ENCODE measurements around the gene SNAI3.

Gene SNAI3

GRCh38 chr16:88691129-88691813 is 5.0 kb upstream of the SNAI3 start:
- DNase-seq (ENCODE audit: low read depth), result no peak
- TF ChIP-seq, protein P1, sequence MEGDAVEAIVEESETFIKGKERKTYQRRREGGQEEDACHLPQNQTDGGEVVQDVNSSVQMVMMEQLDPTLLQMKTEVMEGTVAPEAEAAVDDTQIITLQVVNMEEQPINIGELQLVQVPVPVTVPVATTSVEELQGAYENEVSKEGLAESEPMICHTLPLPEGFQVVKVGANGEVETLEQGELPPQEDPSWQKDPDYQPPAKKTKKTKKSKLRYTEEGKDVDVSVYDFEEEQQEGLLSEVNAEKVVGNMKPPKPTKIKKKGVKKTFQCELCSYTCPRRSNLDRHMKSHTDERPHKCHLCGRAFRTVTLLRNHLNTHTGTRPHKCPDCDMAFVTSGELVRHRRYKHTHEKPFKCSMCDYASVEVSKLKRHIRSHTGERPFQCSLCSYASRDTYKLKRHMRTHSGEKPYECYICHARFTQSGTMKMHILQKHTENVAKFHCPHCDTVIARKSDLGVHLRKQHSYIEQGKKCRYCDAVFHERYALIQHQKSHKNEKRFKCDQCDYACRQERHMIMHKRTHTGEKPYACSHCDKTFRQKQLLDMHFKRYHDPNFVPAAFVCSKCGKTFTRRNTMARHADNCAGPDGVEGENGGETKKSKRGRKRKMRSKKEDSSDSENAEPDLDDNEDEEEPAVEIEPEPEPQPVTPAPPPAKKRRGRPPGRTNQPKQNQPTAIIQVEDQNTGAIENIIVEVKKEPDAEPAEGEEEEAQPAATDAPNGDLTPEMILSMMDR (IDR thresholded peaks at IDR 0.05; ENCODE audit: insufficient read depth, low read depth, low read length, missing control alignments), result no peak

DNA sequence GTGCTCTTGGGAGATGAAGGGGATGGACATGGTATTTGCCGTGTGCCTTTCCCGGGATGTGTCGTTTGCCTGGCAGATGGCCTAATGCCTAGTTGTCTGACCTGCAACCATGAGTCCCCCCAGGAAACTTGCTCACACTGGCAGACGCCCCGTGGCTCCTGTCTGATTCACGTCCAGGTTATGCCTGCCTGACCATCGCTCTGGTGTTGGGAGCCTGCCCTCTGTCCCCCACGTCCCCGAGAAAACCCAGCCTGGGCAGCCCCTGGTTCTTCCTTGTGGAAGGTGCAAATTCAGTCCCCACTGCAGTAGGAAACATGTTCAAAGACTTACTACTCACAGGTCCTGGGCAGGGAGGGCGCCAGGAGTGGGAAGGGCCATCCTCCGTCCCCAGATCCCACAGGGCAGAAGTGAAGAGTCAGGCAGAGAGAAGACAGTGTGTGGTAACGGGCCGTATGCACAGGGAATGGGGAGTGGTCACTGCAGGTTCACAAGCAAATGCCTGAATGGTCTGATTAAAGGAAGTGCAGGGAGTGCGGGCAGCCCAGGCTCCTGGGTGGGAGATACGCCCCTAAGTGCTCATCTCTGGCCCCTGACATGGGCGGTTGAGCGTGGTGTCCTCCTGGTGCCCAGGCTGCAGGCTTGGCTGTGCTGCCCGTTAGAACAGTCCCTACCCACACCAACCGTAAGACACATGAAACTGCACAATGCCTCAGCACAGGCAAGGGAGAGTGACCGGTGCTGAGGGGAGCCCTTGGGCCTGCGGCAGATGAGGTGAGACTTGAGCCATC is 4.2 kb upstream of the SNAI3 start:
- no peak overlapping the region for H3K4me3 ChIP-seq (ENCODE audit: low read depth, low read length)
- DNase-seq (ENCODE audit: low read depth), result no peak
- TF ChIP-seq, protein P1 (IDR thresholded peaks at IDR 0.05; ENCODE audit: insufficient read depth, low read depth, low read length, missing control alignments), result no peak

More at GRCh38 chr16:88691129-88691813, 5.0 kb upstream of the SNAI3 start:
- no peak overlapping the region for H3K4me3 ChIP-seq (ENCODE audit: low read depth, low read length)

DNA sequence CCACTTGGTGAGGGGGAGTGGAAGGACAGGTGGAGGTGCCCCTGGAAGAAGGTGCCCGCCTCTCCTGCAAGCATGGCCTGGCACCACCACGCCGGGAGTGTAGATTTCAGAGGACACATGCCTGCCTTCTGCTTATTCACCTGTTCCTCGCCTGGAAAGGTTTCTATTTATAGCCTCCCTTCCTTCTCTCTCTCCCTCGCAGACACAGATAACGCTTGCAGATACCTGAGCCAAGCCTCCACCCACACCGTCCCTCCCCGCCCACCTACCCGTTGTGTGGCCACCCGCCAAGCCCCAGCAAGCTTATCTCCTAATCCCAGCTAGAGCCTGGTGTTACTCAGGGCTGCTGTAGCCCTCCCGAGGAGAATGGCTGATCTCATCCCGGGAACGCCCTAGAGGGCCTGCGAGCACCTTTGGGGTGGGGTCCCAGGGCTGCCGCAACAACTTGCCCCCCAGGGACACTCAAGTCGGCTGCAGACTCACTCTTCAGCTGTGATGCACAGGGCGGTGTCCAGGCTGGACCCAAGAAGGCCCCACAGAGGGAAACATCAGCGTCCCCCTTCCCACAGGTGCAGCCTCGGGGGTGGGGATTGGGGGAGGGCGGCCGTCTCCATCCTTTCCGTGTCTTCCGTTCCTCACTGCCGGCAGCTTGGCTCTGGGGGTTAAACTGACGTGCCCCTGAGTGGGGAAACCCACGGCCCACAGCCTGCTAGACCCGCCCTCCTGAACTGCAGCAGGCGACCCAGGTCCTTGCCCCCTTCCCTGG is 1.9 kb upstream of the SNAI3 start:
- no peak for DNase-seq (ENCODE audit: low read depth)
- TF ChIP-seq, protein P1 (IDR thresholded peaks at IDR 0.05; ENCODE audit: insufficient read depth, low read depth, low read length, missing control alignments), result no peak
- H3K4me3 ChIP-seq (ENCODE audit: low read depth, low read length), result no peak overlapping the region

GRCh38 chr16:88687676-88688012 is 1.3 kb upstream of the SNAI3 start:
- DNase-seq (ENCODE audit: low read depth), result no peak
- no peak overlapping the region for H3K4me3 ChIP-seq (ENCODE audit: low read depth, low read length)
- TF ChIP-seq, protein P1 (IDR thresholded peaks at IDR 0.05; ENCODE audit: insufficient read depth, low read depth, low read length, missing control alignments), result no peak

DNA sequence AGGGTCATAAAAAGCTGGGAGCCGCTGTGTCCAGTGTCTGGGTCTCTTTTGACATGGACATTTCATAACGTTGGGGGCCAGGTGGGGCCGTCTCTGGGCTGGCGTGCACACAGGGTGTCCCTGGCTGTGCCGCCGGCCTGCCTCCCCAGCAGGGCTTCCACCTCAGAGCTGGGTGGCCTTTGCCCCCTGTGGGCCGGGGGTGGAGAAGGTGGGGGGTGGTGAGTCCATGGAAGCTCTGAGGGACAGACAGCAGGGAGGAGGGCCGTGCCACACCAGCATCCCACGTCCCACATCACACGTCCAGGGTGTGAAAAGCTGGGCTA is 908 bp upstream of the SNAI3 start:
- DNase-seq (ENCODE audit: low read depth), result no peak
- no peak overlapping the region for H3K4me3 ChIP-seq (ENCODE audit: low read depth, low read length)
- TF ChIP-seq, protein P1 (IDR thresholded peaks at IDR 0.05; ENCODE audit: insufficient read depth, low read depth, low read length, missing control alignments), result no peak

GRCh38 chr16:88686062-88686438 is 257 bp downstream of the SNAI3 start:
- DNase-seq (ENCODE audit: low read depth), result no peak
- TF ChIP-seq, protein P1 (IDR thresholded peaks at IDR 0.05; ENCODE audit: insufficient read depth, low read depth, low read length, missing control alignments), result no peak
- H3K4me3 ChIP-seq (ENCODE audit: low read depth, low read length), result peak overlapping the region; percentile 80
